ENCODE results near the gene GALNT6. TPM values are rescaled to one million over a fixed set of nuclear protein-coding genes. Genes with fewer than 3 reads are reported as not detected.
A peak's percentile ranks its signal among the peaks of the same experiment; 100 is the strongest.

Gene GALNT6
- total and polyA plus RNA-seq, 9 of the 15 experiments (the other 6 are each of a cell fraction or from before 2014, with no cell fraction given) = 1.5 to 8.6 (median 5.1) TPM

DNA sequence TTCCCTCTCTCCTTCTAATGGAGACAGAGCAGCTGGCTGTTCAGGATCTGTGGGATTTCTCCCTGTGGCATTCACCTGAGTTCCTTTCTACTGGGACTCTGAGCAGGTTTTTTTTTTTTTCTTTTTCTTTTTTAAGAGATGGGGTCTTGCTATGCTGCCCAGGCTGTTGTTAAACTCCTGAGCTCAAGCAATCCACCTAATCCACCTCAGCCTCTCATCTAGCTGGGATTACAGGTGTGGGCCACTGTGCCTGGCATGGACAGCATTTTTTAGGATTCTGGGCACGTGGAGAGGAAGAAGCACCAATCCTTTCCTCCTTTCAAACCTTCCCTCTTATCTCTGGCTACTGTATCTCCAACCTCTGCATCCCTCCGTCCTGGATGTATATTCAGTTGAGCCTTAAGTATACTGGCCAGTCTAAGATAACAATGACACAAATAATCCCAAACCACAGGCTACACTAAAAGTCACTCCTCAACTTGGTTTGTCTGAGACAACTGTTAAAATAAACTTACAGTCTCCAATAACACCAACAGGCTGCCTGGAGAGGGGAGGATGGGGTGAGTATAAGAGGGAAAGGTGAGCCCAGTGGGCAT is 28.4 kb downstream of the GALNT6 start:
- Histone ChIP-seq H3K36me3 (ENCODE audit: control insufficient read depth, insufficient read depth, low read length) (no peaks in the 10 kb centered on the region), H3K4me1 (replicated peaks in 1 of 2; ENCODE audit: control insufficient read depth in 2 of 2, insufficient read depth in 2 of 2, low read length in 2 of 2) (peaks cover 22 to 26% of the 10 kb centered on the region in 2 experiments), H2AFZ (ENCODE audit: low read depth, low read length) (no peak overlapping the region), H3K27me3 (ENCODE audit: control insufficient read depth in 2 of 2, insufficient read depth in 2 of 2, low read length in 2 of 2) (no peaks in the 10 kb centered on the region), H3K4me2 (ENCODE audit: insufficient read depth, low read length) (no peak overlapping the region), H3K79me2 (ENCODE audit: control insufficient read depth, insufficient read depth, low read length) (no peaks in the 10 kb centered on the region), H3K9me3 (replicated peaks; ENCODE audit: control insufficient read depth, insufficient read depth, low read depth, low read length) (no peaks in the 10 kb centered on the region), H3K9me1 (ENCODE audit: control insufficient read depth, insufficient read depth, low read length) (no peaks in the 10 kb centered on the region), H3K9ac (ENCODE audit: insufficient read depth in 1 of 2, low read depth in 2 of 2, low read length in 2 of 2) (peak overlapping the region in 1 of 2 experiments; percentile 47; a peak in 1 of 4 replicates), H4K20me1 (replicated peaks; ENCODE audit: control insufficient read depth, insufficient read depth, low read length) (no peaks in the 10 kb centered on the region), H3K27ac (ENCODE audit: extremely low read depth, low read depth, low read length) (no peak overlapping the region), H3K4me3 (no peak overlapping the region)
- ChIA-PET CTCF (ENCODE audit: low intra/inter-chr PET ratio) (no interaction called here), POLR2A (no interaction called here)
- DNase-seq (ENCODE audit: extremely low read depth in 1 of 4, low spot score in 3 of 4) (peak in 3 of 4 experiments; percentile 39 to 64 (median 49)), FAIRE-seq (peak; percentile 93), ATAC-seq (peak; percentile 69)
- whole genome bisulfite sequencing (ENCODE audit: insufficient coverage, low coverage, missing lambda C conversion rate) = 0% methylated on average over 2 of the region's 2 CpGs
- BruUV-seq (replicated peaks) = no TSS peak
- in situ Hi-C loops (cut with MboI) = no loop called here
- intact Hi-C loops (cut with micrococcal nuclease) = no loop called here
- peak; percentile 67 for TF ChIP-seq RBM25 (IDR thresholded peaks at IDR 0.05; ENCODE audit: low read depth, low read length, severe bottlenecking)
- peak; percentile 18; the same call in 1 of the 2 replicates for TF ChIP-seq MYC (IDR thresholded peaks at IDR 0.05; ENCODE audit: low read depth, low read length)
- no peak for TF ChIP-seq MYC (CRISPR knock-in tag; IDR thresholded peaks at IDR 0.05; ENCODE audit: borderline replicate concordance, low read depth)
- TF ChIP-seq STAT5A (IDR thresholded peaks at IDR 0.05; ENCODE audit: borderline replicate concordance, low read length) = 0 out of 2 replicates have a peak, but pooled peaks have one; percentile 29
- TF ChIP-seq KDM1A (IDR thresholded peaks at IDR 0.05) = peak; percentile 96 to 97
- peak; percentile 80 for TF ChIP-seq NCOR1 (IDR thresholded peaks at IDR 0.05)
- TF ChIP-seq, protein P1, sequence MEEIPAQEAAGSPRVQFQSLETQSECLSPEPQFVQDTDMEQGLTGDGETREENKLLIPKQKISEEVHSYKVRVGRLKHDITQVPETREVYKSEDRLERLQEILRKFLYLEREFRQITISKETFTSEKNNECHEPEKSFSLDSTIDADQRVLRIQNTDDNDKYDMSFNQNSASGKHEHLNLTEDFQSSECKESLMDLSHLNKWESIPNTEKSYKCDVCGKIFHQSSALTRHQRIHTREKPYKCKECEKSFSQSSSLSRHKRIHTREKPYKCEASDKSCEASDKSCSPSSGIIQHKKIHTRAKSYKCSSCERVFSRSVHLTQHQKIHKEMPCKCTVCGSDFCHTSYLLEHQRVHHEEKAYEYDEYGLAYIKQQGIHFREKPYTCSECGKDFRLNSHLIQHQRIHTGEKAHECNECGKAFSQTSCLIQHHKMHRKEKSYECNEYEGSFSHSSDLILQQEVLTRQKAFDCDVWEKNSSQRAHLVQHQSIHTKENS (CRISPR knock-in tag; IDR thresholded peaks at IDR 0.05) = no peak
- TF ChIP-seq, protein P2, sequence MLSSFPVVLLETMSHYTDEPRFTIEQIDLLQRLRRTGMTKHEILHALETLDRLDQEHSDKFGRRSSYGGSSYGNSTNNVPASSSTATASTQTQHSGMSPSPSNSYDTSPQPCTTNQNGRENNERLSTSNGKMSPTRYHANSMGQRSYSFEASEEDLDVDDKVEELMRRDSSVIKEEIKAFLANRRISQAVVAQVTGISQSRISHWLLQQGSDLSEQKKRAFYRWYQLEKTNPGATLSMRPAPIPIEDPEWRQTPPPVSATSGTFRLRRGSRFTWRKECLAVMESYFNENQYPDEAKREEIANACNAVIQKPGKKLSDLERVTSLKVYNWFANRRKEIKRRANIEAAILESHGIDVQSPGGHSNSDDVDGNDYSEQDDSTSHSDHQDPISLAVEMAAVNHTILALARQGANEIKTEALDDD (IDR thresholded peaks at IDR 0.05) = peak; percentile 63; the same call in 1 of the 2 replicates
- TF ChIP-seq SNRNP70 (optimal IDR thresholded peaks at IDR 0.05; ENCODE audit: low read depth, low read length) = no peak
- TF ChIP-seq CTBP1 (IDR thresholded peaks at IDR 0.05; ENCODE audit: borderline replicate concordance) = peak; percentile 51; the same call in 1 of the 2 replicates
- peak in 1 of 2 experiments; percentile 70; a peak in 2 of 4 replicates for TF ChIP-seq FOXA3 (CRISPR knock-in tag; conservative IDR thresholded peaks at IDR 0.05 in 1 of 2, IDR thresholded peaks at IDR 0.05 in 1 of 2)
- peak; percentile 53; the same call in 1 of the 2 replicates for TF ChIP-seq GATA2 (CRISPR knock-in tag; IDR thresholded peaks at IDR 0.05)
- no peak for TF ChIP-seq XRCC3 (IDR thresholded peaks at IDR 0.05)
- TF ChIP-seq MEF2A (IDR thresholded peaks at IDR 0.05; ENCODE audit: control insufficient read depth, low read depth, low read length) = no peak
- TF ChIP-seq, protein P3, sequence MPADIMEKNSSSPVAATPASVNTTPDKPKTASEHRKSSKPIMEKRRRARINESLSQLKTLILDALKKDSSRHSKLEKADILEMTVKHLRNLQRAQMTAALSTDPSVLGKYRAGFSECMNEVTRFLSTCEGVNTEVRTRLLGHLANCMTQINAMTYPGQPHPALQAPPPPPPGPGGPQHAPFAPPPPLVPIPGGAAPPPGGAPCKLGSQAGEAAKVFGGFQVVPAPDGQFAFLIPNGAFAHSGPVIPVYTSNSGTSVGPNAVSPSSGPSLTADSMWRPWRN (IDR thresholded peaks at IDR 0.05; ENCODE audit: low read depth) = 0 out of 2 replicates have a peak, but pooled peaks have one; percentile 17
- TF ChIP-seq HDAC3 (IDR thresholded peaks at IDR 0.05; ENCODE audit: borderline replicate concordance, partially characterized antibody) = no peak
- TF ChIP-seq MTA2 (IDR thresholded peaks at IDR 0.05; ENCODE audit: low read depth) = peak; percentile 56
- peak; percentile 69 for TF ChIP-seq HDAC2 (IDR thresholded peaks at IDR 0.05)
- TF ChIP-seq ATF7 (IDR thresholded peaks at IDR 0.05) = no peak
- TF ChIP-seq FOSL1 (tag; conservative IDR thresholded peaks at IDR 0.05) = 0 out of 2 replicates have a peak, but pooled peaks have one; percentile 34
- TF ChIP-seq TCF3 (CRISPR knock-in tag; IDR thresholded peaks at IDR 0.05) = peak; percentile 90
- peak; percentile 93 for TF ChIP-seq CBFA2T3 (IDR thresholded peaks at IDR 0.05)
